CD4-positive, alpha-beta memory T cell (primary cell): ENCODE results near the gene MB. TPM values are rescaled to one million over a fixed set of nuclear protein-coding genes. Genes with fewer than 3 reads are reported as not detected.

Source experiments
- CTCF ChIA-PET: fragments of 350-600 bp; sonication (Branson Sonifier 250); formaldehyde crosslinking; loops from one replicate; lab custom pipeline; 2021; ENCODE audit warnings: inconsistent platforms; ENCODE audit not compliant: partially characterized antibody; lab: Charles Lee
- POLR2A ChIA-PET: fragments of 350-600 bp; sonication (Branson Sonifier 250); formaldehyde crosslinking; loops from one replicate; lab custom pipeline; 2021; ENCODE audit not compliant: partially characterized antibody; lab: Charles Lee
- DNase-seq, 5 donors: peaks; one replicate each; pipeline versions ENCODE4 v3.0.0 to v3.0.0-alpha.2; 2020 to 2022; ENCODE audit warnings: mixed read lengths in 1 of 5
- H3K27ac ChIP-seq: one replicate; pipeline ENCODE4 v1.7.0; 2013; ENCODE audit warnings: low read depth, low read length
- H3K27me3 ChIP-seq: 2 replicates; pipeline ENCODE4 v1.7.0; 2013; ENCODE audit warnings: mild to moderate bottlenecking, low read length, moderate library complexity; ENCODE audit not compliant: insufficient read depth
- H3K36me3 ChIP-seq: 2 replicates; pipeline ENCODE4 v1.7.0; 2013; ENCODE audit warnings: mild to moderate bottlenecking, low read length, moderate library complexity; ENCODE audit not compliant: insufficient read depth
- H3K4me1 ChIP-seq: 2 replicates; pipeline ENCODE4 v1.7.0; 2013; ENCODE audit warnings: mild to moderate bottlenecking, low read length, moderate library complexity; ENCODE audit not compliant: insufficient read depth
- H3K4me3 ChIP-seq, 2 donors: one replicate each; pipeline ENCODE4 v1.7.0; 2013; ENCODE audit warnings: low read length in 2 of 2, mild to moderate bottlenecking in 1 of 2
- H3K9me3 ChIP-seq, 2 donors: one replicate each; pipeline ENCODE4 v1.7.0; 2013; ENCODE audit warnings: low read length in 2 of 2, control low read depth in 1 of 2; ENCODE audit not compliant: control insufficient read depth in 1 of 2
- H3K27ac Mint-ChIP-seq, 7 donors: one replicate each; pipeline ENCODE4 v1.8.0; 2020 to 2021; ENCODE audit warnings: mixed read lengths in 7 of 7, mild to moderate bottlenecking in 6 of 7, inconsistent platforms in 3 of 7, moderate library complexity in 3 of 7
- H3K27me3 Mint-ChIP-seq, 2 donors: one replicate each; pipeline ENCODE4 v1.8.0; 2020 to 2021; ENCODE audit warnings: mixed read lengths in 2 of 2
- H3K36me3 Mint-ChIP-seq, 2 donors: one replicate each; pipeline ENCODE4 v1.8.0; 2020 to 2021; ENCODE audit warnings: mixed read lengths in 2 of 2, inconsistent platforms in 1 of 2, mild to moderate bottlenecking in 1 of 2
- H3K4me1 Mint-ChIP-seq, 4 donors: one replicate each; pipeline ENCODE4 v1.8.0; 2020 to 2021; ENCODE audit warnings: mixed read lengths in 4 of 4, mild to moderate bottlenecking in 1 of 4
- H3K4me3 Mint-ChIP-seq, 8 donors: one replicate each; pipeline ENCODE4 v1.8.0; 2020 to 2021; ENCODE audit warnings: mixed read lengths in 8 of 8, mild to moderate bottlenecking in 7 of 8, moderate library complexity in 6 of 8, inconsistent platforms in 3 of 8
- H3K9me3 Mint-ChIP-seq, 8 donors: one replicate each; pipeline ENCODE4 v1.8.0; 2020 to 2021; ENCODE audit warnings: mixed read lengths in 8 of 8, mild to moderate bottlenecking in 5 of 8, inconsistent platforms in 3 of 8, moderate library complexity in 1 of 8
- intact Hi-C: fragments of 100-400 bp; cut with micrococcal nuclease; formaldehyde crosslinking; loops from one replicate; pipeline ENCODE4 v1.15.1; 2023
- polyA plus RNA-seq, 2 donors: library from polyadenylated mRNA; unstranded; fragments of 300-500 nt; fragmentation: Illumina TruSeq; gene quantifications; one replicate each; pipeline ENCODE4 v1.2.3, GENCODE V29; 2021
- total RNA-seq, 2 experiments: library from RNA; stranded (reverse); gene quantifications; one replicate each; pipeline ENCODE4 v1.2.3, GENCODE V29; 2021

MB gene
- total and polyA plus RNA-seq, 4 experiments from 2014 or later = not detected

GRCh38 chr22:35638410-35638809, 21.3 kb upstream of the MB start:
- Histone ChIP-seq H3K4me3 (no peak overlapping the region), H3K27ac (no peak overlapping the region), H3K9me3 (no peaks in the 10 kb centered on the region), H3K4me1 (peaks cover 6% of the 10 kb centered on the region), H3K36me3 (no peaks in the 10 kb centered on the region), H3K27me3 (no peaks in the 10 kb centered on the region)
- DNase-seq = no peak
- Mint-ChIP-seq H3K4me1 (peaks cover 3 to 9% (median 6%) of the 10 kb centered on the region in 4 donors), H3K36me3 (no peaks in the 10 kb centered on the region), H3K9me3 (peaks cover 0 to 3% (median 0%) of the 10 kb centered on the region in 8 donors), H3K4me3 (no peak overlapping the region), H3K27me3 (no peaks in the 10 kb centered on the region), H3K27ac (no peak overlapping the region)
- intact Hi-C loops = no loop called here
- ChIA-PET POLR2A (interaction anchor here (1.5 kb wide), 1 partner anchor 10 kb away, joined by 4 read pairs; the partner anchor contains the start of gene APOL6), CTCF (no interaction called here)

- H3K27me3 ChIP-seq = no peaks in the 10 kb centered on the region
- no peaks in the 10 kb centered on the region for H3K36me3 Mint-ChIP-seq
- H3K36me3 ChIP-seq = no peaks in the 10 kb centered on the region
- peak overlapping the region in 1 of 7 donors; percentile 55 for H3K27ac Mint-ChIP-seq
- H3K4me3 ChIP-seq = no peak overlapping the region
- no peak overlapping the region for H3K4me3 Mint-ChIP-seq
- H3K9me3 ChIP-seq = no peaks in the 10 kb centered on the region
- H3K27me3 Mint-ChIP-seq = no peaks in the 10 kb centered on the region
- peaks cover 7 to 13% (median 10%) of the 10 kb centered on the region in 4 donors for H3K4me1 Mint-ChIP-seq
- no peak for DNase-seq
- ChIA-PET CTCF (no interaction called here), POLR2A (interaction anchor here (1.5 kb wide), 1 partner anchor 11 kb away, joined by 4 read pairs; the partner anchor contains the start of gene APOL6)
- peaks cover 0 to 3% (median 0%) of the 10 kb centered on the region in 8 donors for H3K9me3 Mint-ChIP-seq
- no peak overlapping the region for H3K27ac ChIP-seq
- H3K4me1 ChIP-seq = peaks cover 6% of the 10 kb centered on the region
- intact Hi-C loops = no loop called here
Measured at GRCh38 chr22:35638001-35638400, 20.9 kb upstream of the MB start.

- peaks cover 0 to 3% (median 0%) of the 10 kb centered on the region in 8 donors for H3K9me3 Mint-ChIP-seq
- no peak for DNase-seq
- H3K27me3 Mint-ChIP-seq = no peaks in the 10 kb centered on the region
- H3K36me3 Mint-ChIP-seq = no peaks in the 10 kb centered on the region
- intact Hi-C loops = no loop called here
- H3K4me3 Mint-ChIP-seq = no peak overlapping the region
- H3K27ac Mint-ChIP-seq = no peak overlapping the region
- peaks cover 7 to 14% (median 10%) of the 10 kb centered on the region in 4 donors for H3K4me1 Mint-ChIP-seq
- CTCF ChIA-PET = interaction anchor here (1.1 kb wide), 1 partner anchor 429 kb away, joined by 3 read pairs; no protein-coding TSS in a partner anchor
- no peak overlapping the region for H3K27ac ChIP-seq
- H3K4me1 ChIP-seq = peaks cover 6% of the 10 kb centered on the region
- H3K36me3 ChIP-seq = no peaks in the 10 kb centered on the region
- H3K27me3 ChIP-seq = no peaks in the 10 kb centered on the region
- POLR2A ChIA-PET = interaction anchor here (1.5 kb wide), 1 partner anchor 12 kb away, joined by 4 read pairs; the partner anchor contains the start of gene APOL6
- no peak overlapping the region for H3K4me3 ChIP-seq
- H3K9me3 ChIP-seq = no peaks in the 10 kb centered on the region
Measured at GRCh38 chr22:35637254-35637653, 20.1 kb upstream of the MB start.

- no peak overlapping the region for H3K27ac Mint-ChIP-seq
- CTCF ChIA-PET = interaction anchor here (0.8 kb wide), 1 partner anchor 489 kb away, joined by 3 read pairs; no protein-coding TSS in a partner anchor
Measured at GRCh38 chr22:35634943-35635540, 17.9 kb upstream of the MB start.

GRCh38 chr22:35634015-35634414, 16.9 kb upstream of the MB start:
- DNase-seq = peak in 1 of 5 donors; percentile 6
- no peak overlapping the region for H3K27ac ChIP-seq
- no peaks in the 10 kb centered on the region for H3K36me3 ChIP-seq
- Mint-ChIP-seq H3K27me3 (no peaks in the 10 kb centered on the region), H3K4me1 (peaks cover 14 to 18% (median 17%) of the 10 kb centered on the region in 4 donors), H3K9me3 (no peaks in the 10 kb centered on the region), H3K4me3 (no peak overlapping the region), H3K27ac (peak overlapping the region in 2 of 7 donors; percentile 10 to 12), H3K36me3 (no peaks in the 10 kb centered on the region)
- intact Hi-C loops = no loop called here
- CTCF ChIA-PET = interaction anchor here (0.8 kb wide), 1 partner anchor 490 kb away, joined by 3 read pairs; no protein-coding TSS in a partner anchor
- no peaks in the 10 kb centered on the region for H3K9me3 ChIP-seq
- POLR2A ChIA-PET = no interaction called here
- H3K4me1 ChIP-seq = peaks cover 12% of the 10 kb centered on the region
- H3K27me3 ChIP-seq = no peaks in the 10 kb centered on the region
- no peak overlapping the region for H3K4me3 ChIP-seq

More at GRCh38 chr22:35634943-35635540, 17.9 kb upstream of the MB start:
- H3K4me3 ChIP-seq = no peak overlapping the region
- H3K27me3 ChIP-seq = no peaks in the 10 kb centered on the region
- Mint-ChIP-seq H3K27me3 (no peaks in the 10 kb centered on the region), H3K36me3 (no peaks in the 10 kb centered on the region), H3K4me1 (peaks cover 7 to 14% (median 10%) of the 10 kb centered on the region in 4 donors), H3K4me3 (no peak overlapping the region), H3K9me3 (no peaks in the 10 kb centered on the region)
- no peak overlapping the region for H3K27ac ChIP-seq
- intact Hi-C loops = no loop called here
- H3K9me3 ChIP-seq = no peaks in the 10 kb centered on the region
- no peaks in the 10 kb centered on the region for H3K36me3 ChIP-seq
- no peak for DNase-seq
- H3K4me1 ChIP-seq = peaks cover 6% of the 10 kb centered on the region
- POLR2A ChIA-PET = interaction anchor here (1.3 kb wide), 1 partner anchor 14 kb away, joined by 6 read pairs; the partner anchor contains the start of gene APOL6

GRCh38 chr22:35633520-35633919, 16.4 kb upstream of the MB start:
- H3K9me3 Mint-ChIP-seq = no peaks in the 10 kb centered on the region
- peaks cover 15 to 18% (median 17%) of the 10 kb centered on the region in 4 donors for H3K4me1 Mint-ChIP-seq
- H3K36me3 Mint-ChIP-seq = no peaks in the 10 kb centered on the region
- Histone ChIP-seq H3K9me3 (no peaks in the 10 kb centered on the region), H3K4me3 (no peak overlapping the region), H3K27ac (no peak overlapping the region), H3K27me3 (no peaks in the 10 kb centered on the region), H3K4me1 (peaks cover 12% of the 10 kb centered on the region), H3K36me3 (no peaks in the 10 kb centered on the region)
- intact Hi-C loops = no loop called here
- ChIA-PET CTCF (no interaction called here), POLR2A (no interaction called here)
- H3K4me3 Mint-ChIP-seq = no peak overlapping the region
- no peak overlapping the region for H3K27ac Mint-ChIP-seq
- no peak for DNase-seq
- no peaks in the 10 kb centered on the region for H3K27me3 Mint-ChIP-seq

GRCh38 chr22:35632935-35633334, 15.8 kb upstream of the MB start:
- Mint-ChIP-seq H3K27me3 (no peaks in the 10 kb centered on the region), H3K4me3 (no peak overlapping the region), H3K27ac (peak overlapping the region in 1 of 7 donors; percentile 53), H3K4me1 (peaks cover 16 to 18% (median 17%) of the 10 kb centered on the region in 4 donors), H3K9me3 (no peaks in the 10 kb centered on the region), H3K36me3 (no peaks in the 10 kb centered on the region)
- Histone ChIP-seq H3K9me3 (no peaks in the 10 kb centered on the region), H3K36me3 (no peaks in the 10 kb centered on the region), H3K27me3 (no peaks in the 10 kb centered on the region), H3K4me1 (peaks cover 12% of the 10 kb centered on the region), H3K27ac (no peak overlapping the region), H3K4me3 (no peak overlapping the region)
- POLR2A ChIA-PET = interaction anchor here (1.3 kb wide), 1 partner anchor 15 kb away, joined by 5 read pairs; the partner anchor contains the start of gene APOL6
- CTCF ChIA-PET = interaction anchor here (1.2 kb wide), 1 partner anchor 289 kb away, joined by 3 read pairs; no protein-coding TSS in a partner anchor
- no peak for DNase-seq
- intact Hi-C loops = no loop called here
